ENCODE results near the gene HSFX2. TPM values are rescaled to one million over a fixed set of nuclear protein-coding genes. Genes with fewer than 3 reads are reported as not detected.
"Not testable (repeated sequence)": the region's sequence is repeated elsewhere in the genome, so short reads cannot be mapped to it uniquely, and the experiment has no call there.

HSFX2 gene
- total RNA-seq, 1 experiment from 2014 or later, result 0.26 TPM

DNA sequence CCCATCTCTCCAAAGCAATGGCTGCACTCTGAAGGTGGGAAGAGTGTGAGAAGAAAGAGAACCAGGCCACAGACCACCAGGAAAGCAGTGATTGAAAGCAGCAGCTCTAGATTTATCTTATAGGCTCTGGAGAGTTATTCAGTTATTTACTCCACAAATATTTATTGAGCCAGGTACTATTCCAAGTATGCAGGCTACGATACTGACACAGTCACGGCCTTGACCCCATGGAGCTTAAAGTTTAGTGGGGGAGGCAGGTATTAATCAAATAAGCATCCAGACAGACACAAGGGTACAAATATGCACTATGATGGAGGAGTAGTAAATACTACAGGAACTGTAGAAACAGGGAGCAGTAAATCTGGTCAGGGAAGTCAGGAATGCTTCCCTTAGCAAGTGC lies 33.7 kb upstream of the HSFX2 start:
- POLR2A ChIA-PET, result no interaction called here
- Histone ChIP-seq H3K9me3 (ENCODE audit: control insufficient read depth, insufficient read depth, low read depth, low read length) (no peaks in the 10 kb centered on the region), H3K27me3 (ENCODE audit: control insufficient read depth, insufficient read depth, low read length) (peaks cover 2% of the 10 kb centered on the region; the same call in 1 of the 2 replicates), H3K27ac (ENCODE audit: low read length) (no peak overlapping the region), H3K36me3 (ENCODE audit: control insufficient read depth, insufficient read depth, low read length) (no peaks in the 10 kb centered on the region), H3K4me3 (ENCODE audit: low read depth in 2 of 2, low read length in 2 of 2) (no peak overlapping the region), H3K4me1 (ENCODE audit: control insufficient read depth, insufficient read depth, low read length) (peaks cover 16% of the 10 kb centered on the region)
- BruUV-seq (replicated peaks), result no TSS peak
- CTCF ChIA-PET, result no interaction called here
- ATAC-seq, result no peak
- TF ChIP-seq POLR2AphosphoS5 (IDR thresholded peaks at IDR 0.05; ENCODE audit: low read depth, low read length) (no peak), SIN3A (IDR thresholded peaks at IDR 0.05; ENCODE audit: borderline replicate concordance, insufficient read depth, low read depth, low read length) (no peak), TCF7L2 (IDR thresholded peaks at IDR 0.05; ENCODE audit: low read depth, low read length) (no peak)
- TF ChIP-seq, protein P1, sequence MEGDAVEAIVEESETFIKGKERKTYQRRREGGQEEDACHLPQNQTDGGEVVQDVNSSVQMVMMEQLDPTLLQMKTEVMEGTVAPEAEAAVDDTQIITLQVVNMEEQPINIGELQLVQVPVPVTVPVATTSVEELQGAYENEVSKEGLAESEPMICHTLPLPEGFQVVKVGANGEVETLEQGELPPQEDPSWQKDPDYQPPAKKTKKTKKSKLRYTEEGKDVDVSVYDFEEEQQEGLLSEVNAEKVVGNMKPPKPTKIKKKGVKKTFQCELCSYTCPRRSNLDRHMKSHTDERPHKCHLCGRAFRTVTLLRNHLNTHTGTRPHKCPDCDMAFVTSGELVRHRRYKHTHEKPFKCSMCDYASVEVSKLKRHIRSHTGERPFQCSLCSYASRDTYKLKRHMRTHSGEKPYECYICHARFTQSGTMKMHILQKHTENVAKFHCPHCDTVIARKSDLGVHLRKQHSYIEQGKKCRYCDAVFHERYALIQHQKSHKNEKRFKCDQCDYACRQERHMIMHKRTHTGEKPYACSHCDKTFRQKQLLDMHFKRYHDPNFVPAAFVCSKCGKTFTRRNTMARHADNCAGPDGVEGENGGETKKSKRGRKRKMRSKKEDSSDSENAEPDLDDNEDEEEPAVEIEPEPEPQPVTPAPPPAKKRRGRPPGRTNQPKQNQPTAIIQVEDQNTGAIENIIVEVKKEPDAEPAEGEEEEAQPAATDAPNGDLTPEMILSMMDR (IDR thresholded peaks at IDR 0.05), result no peak
- TF ChIP-seq, protein P2, sequence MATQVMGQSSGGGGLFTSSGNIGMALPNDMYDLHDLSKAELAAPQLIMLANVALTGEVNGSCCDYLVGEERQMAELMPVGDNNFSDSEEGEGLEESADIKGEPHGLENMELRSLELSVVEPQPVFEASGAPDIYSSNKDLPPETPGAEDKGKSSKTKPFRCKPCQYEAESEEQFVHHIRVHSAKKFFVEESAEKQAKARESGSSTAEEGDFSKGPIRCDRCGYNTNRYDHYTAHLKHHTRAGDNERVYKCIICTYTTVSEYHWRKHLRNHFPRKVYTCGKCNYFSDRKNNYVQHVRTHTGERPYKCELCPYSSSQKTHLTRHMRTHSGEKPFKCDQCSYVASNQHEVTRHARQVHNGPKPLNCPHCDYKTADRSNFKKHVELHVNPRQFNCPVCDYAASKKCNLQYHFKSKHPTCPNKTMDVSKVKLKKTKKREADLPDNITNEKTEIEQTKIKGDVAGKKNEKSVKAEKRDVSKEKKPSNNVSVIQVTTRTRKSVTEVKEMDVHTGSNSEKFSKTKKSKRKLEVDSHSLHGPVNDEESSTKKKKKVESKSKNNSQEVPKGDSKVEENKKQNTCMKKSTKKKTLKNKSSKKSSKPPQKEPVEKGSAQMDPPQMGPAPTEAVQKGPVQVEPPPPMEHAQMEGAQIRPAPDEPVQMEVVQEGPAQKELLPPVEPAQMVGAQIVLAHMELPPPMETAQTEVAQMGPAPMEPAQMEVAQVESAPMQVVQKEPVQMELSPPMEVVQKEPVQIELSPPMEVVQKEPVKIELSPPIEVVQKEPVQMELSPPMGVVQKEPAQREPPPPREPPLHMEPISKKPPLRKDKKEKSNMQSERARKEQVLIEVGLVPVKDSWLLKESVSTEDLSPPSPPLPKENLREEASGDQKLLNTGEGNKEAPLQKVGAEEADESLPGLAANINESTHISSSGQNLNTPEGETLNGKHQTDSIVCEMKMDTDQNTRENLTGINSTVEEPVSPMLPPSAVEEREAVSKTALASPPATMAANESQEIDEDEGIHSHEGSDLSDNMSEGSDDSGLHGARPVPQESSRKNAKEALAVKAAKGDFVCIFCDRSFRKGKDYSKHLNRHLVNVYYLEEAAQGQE (IDR thresholded peaks at IDR 0.05; ENCODE audit: insufficient read depth in 1 of 2, low read depth in 2 of 2, low read length in 1 of 2), result no peak
- in situ Hi-C loops (cut with HindIII; ENCODE audit: low pct_unique_long_range_greater_than_20kb, low sequenced_read_pairs) (no loop called here), intact Hi-C loops (cut with micrococcal nuclease; ENCODE audit: unreplicated experiment) (no loop called here)
- DNase-seq (ENCODE audit: low read depth, low spot score), result no peak

DNA sequence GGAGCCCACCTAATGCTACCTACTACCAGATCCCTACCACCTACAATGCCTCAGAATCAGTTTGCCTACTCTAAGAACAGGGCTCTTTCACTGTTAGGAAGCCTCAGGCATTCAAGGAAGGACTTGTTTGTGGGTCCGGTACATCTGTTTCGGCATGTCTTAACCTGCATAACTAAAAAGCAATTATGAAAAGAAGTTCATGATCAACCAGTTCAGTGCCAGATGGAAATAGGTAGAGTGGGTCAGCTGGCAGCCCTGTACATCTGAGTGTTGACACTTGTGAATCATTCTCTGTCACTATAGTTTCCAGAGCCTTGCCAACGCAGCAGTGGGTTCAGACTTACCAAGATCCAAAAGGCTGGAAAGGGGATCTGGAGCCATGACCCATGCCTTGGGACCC lies 33.2 kb upstream of the HSFX2 start:
- intact Hi-C loops (cut with micrococcal nuclease; ENCODE audit: unreplicated experiment) (no loop called here), in situ Hi-C loops (cut with HindIII; ENCODE audit: low pct_unique_long_range_greater_than_20kb, low sequenced_read_pairs) (no loop called here)
- H3K4me1 ChIP-seq (ENCODE audit: control insufficient read depth, insufficient read depth, low read length), result peaks cover 16% of the 10 kb centered on the region
- H3K36me3 ChIP-seq (ENCODE audit: control insufficient read depth, insufficient read depth, low read length), result no peaks in the 10 kb centered on the region
- H3K27ac ChIP-seq (ENCODE audit: low read length), result no peak overlapping the region
- H3K27me3 ChIP-seq (ENCODE audit: control insufficient read depth, insufficient read depth, low read length), result peaks cover 2% of the 10 kb centered on the region; the same call in 1 of the 2 replicates
- ChIA-PET POLR2A (interaction anchor here (0.5 kb wide), 1 partner anchor 1128 kb away, joined by 5 read pairs; no protein-coding TSS in a partner anchor), CTCF (no interaction called here)
- no peaks in the 10 kb centered on the region for H3K9me3 ChIP-seq (ENCODE audit: control insufficient read depth, insufficient read depth, low read depth, low read length)
- no peak overlapping the region for H3K4me3 ChIP-seq (ENCODE audit: low read depth in 2 of 2, low read length in 2 of 2)
- no TSS peak for BruUV-seq (replicated peaks)
- TF ChIP-seq TCF7L2 (IDR thresholded peaks at IDR 0.05; ENCODE audit: low read depth, low read length), result no peak
- TF ChIP-seq POLR2AphosphoS5 (IDR thresholded peaks at IDR 0.05; ENCODE audit: low read depth, low read length), result no peak
- no peak for TF ChIP-seq SIN3A (IDR thresholded peaks at IDR 0.05; ENCODE audit: borderline replicate concordance, insufficient read depth, low read depth, low read length)
- TF ChIP-seq, protein P1 (IDR thresholded peaks at IDR 0.05), result no peak
- TF ChIP-seq, protein P2 (IDR thresholded peaks at IDR 0.05; ENCODE audit: insufficient read depth in 1 of 2, low read depth in 2 of 2, low read length in 1 of 2), result no peak
- DNase-seq (ENCODE audit: low read depth, low spot score) (no peak), ATAC-seq (no peak)

DNA sequence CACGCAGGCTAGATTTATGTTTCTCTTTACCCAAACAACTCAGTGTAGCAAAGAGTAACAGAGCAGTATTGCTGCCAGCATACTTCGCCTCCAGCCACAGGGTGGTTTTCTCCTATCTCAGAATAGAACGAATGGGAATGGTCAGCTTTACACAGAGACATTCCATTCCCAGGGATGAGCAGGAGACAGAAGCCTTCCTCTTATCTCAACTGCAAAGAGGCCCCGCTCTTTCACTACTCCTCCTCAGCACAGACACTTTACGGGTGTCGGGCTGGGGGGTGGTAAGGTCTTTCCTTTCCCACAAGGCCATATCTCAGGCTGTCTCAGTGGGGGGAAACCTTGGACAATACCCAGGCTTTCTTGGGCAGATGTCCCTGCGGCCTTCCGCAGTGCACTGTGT lies 31.7 kb upstream of the HSFX2 start:
- H3K4me1 ChIP-seq (ENCODE audit: control insufficient read depth, insufficient read depth, low read length), result peaks cover 16% of the 10 kb centered on the region
- in situ Hi-C loops (cut with HindIII; ENCODE audit: low pct_unique_long_range_greater_than_20kb, low sequenced_read_pairs); H3K9me3 ChIP-seq (ENCODE audit: control insufficient read depth, insufficient read depth, low read depth, low read length); H3K4me3 ChIP-seq (ENCODE audit: low read depth in 2 of 2, low read length in 2 of 2); CTCF ChIA-PET; ATAC-seq; POLR2A ChIA-PET; intact Hi-C loops (cut with micrococcal nuclease; ENCODE audit: unreplicated experiment); H3K27ac ChIP-seq (ENCODE audit: low read length); H3K27me3 ChIP-seq (ENCODE audit: control insufficient read depth, insufficient read depth, low read length); H3K36me3 ChIP-seq (ENCODE audit: control insufficient read depth, insufficient read depth, low read length); DNase-seq (ENCODE audit: low read depth, low spot score); BruUV-seq (replicated peaks): not testable (repeated sequence)

GRCh38 chrX:149619662-149620061 lies 24.5 kb upstream of the HSFX2 start:
- H3K36me3 ChIP-seq (ENCODE audit: control insufficient read depth, insufficient read depth, low read length); intact Hi-C loops (cut with micrococcal nuclease; ENCODE audit: unreplicated experiment); ATAC-seq; POLR2A ChIA-PET; H3K27ac ChIP-seq (ENCODE audit: low read length); H3K27me3 ChIP-seq (ENCODE audit: control insufficient read depth, insufficient read depth, low read length); CTCF ChIA-PET; H3K4me3 ChIP-seq (ENCODE audit: low read depth in 2 of 2, low read length in 2 of 2); H3K9me3 ChIP-seq (ENCODE audit: control insufficient read depth, insufficient read depth, low read depth, low read length); in situ Hi-C loops (cut with HindIII; ENCODE audit: low pct_unique_long_range_greater_than_20kb, low sequenced_read_pairs); H3K4me1 ChIP-seq (ENCODE audit: control insufficient read depth, insufficient read depth, low read length); BruUV-seq (replicated peaks); DNase-seq (ENCODE audit: low read depth, low spot score): not testable (repeated sequence)

Measured in Panc1 (cell line).